Thoracic aorta (tissue), 2 donors: ENCODE data around the gene RXRB. TPM values are rescaled to one million over a fixed set of nuclear protein-coding genes. Genes with fewer than 3 reads are reported as not detected.

Experiments
- ATAC-seq: fragments of 150-250 bp; one replicate; pipeline ENCODE4 v1.8.0; 2017; ENCODE audit warnings: low read depth; ENCODE audit not compliant: insufficient number of reproducible peaks, low FRiP score
- DNase-seq: peaks from one replicate; pipeline ENCODE4 v3.0.0-alpha.2; 2020; ENCODE audit warnings: low spot score
- H3K27ac ChIP-seq, 2 donors: fragments of 200-600 bp; sonication (generic); 1 replicate in 1 of 2; 2 replicates in 1 of 2; pipeline ENCODE4 v1.5.1; 2016; ENCODE audit warnings: mild to moderate bottlenecking in 2 of 2, moderate library complexity in 2 of 2
- H3K27me3 ChIP-seq: fragments of 200-600 bp; sonication (generic); replicated peaks from 2 replicates; pipeline ENCODE4 v1.6.0; 2016; ENCODE audit warnings: mild to moderate bottlenecking; ENCODE audit not compliant: insufficient read depth
- H3K36me3 ChIP-seq: fragments of 200-600 bp; sonication (generic); one replicate; pipeline ENCODE4 v1.5.1; 2016
- H3K4me1 ChIP-seq, 2 donors: fragments of 200-600 bp; sonication (generic); 1 replicate in 1 of 2; 2 replicates in 1 of 2; pipeline versions ENCODE4 v1.5.1 to v1.6.0; 2016; ENCODE audit warnings: low read depth in 2 of 2, mild to moderate bottlenecking in 1 of 2; ENCODE audit not compliant: control insufficient read depth in 1 of 2
- H3K4me3 ChIP-seq: fragments of 200-600 bp; sonication (generic); 2 replicates; pipeline ENCODE4 v1.5.1; 2016; ENCODE audit warnings: mild to moderate bottlenecking
- H3K9me3 ChIP-seq: fragments of 200-600 bp; sonication (generic); 2 replicates; pipeline ENCODE4 v1.5.1; 2016
- CTCF ChIP-seq: fragments of 200-600 bp; sonication (generic); IDR thresholded peaks from one replicate; pipeline ENCODE4 v1.5.1; 2019; ENCODE audit warnings: antibody characterized with exemption
- total RNA-seq, 2 donors: library from RNA; depleted of rRNA; stranded (reverse); fragments of >200 nt; gene quantifications; one replicate each; pipeline versions ENCODE4 v1.1.0 to v1.2.3, GENCODE V29; 2016

The RXRB gene
- total RNA-seq, 2 donors from 2014 or later = 38.7 to 47.2 TPM

GRCh38 chr6:33172688-33173534 is 27.6 kb downstream of the RXRB start:
- Histone ChIP-seq H3K27ac (no peak overlapping the region), H3K4me3 (no peak overlapping the region), H3K9me3 (no peaks in the 10 kb centered on the region), H3K4me1 (no peaks in the 10 kb centered on the region), H3K27me3 (no peaks in the 10 kb centered on the region), H3K36me3 (no peaks in the 10 kb centered on the region)
- DNase-seq (no peak), ATAC-seq (no peak)
- TF ChIP-seq CTCF = no peak

GRCh38 chr6:33171880-33172687 is 28.4 kb downstream of the RXRB start:
- TF ChIP-seq CTCF = no peak
- H3K9me3 ChIP-seq = no peaks in the 10 kb centered on the region
- H3K4me1 ChIP-seq = no peaks in the 10 kb centered on the region
- no peaks in the 10 kb centered on the region for H3K36me3 ChIP-seq
- no peak overlapping the region for H3K4me3 ChIP-seq
- DNase-seq = no peak
- no peak overlapping the region for H3K27ac ChIP-seq
- ATAC-seq = no peak
- no peaks in the 10 kb centered on the region for H3K27me3 ChIP-seq

GRCh38 chr6:33171016-33171879 is 29.2 kb downstream of the RXRB start:
- no peak overlapping the region for H3K4me3 ChIP-seq

GRCh38 chr6:33170176-33171015 is 30.1 kb downstream of the RXRB start:
- ATAC-seq (no peak), DNase-seq (no peak)
- Histone ChIP-seq H3K27me3 (no peaks in the 10 kb centered on the region), H3K27ac (no peak overlapping the region), H3K36me3 (no peaks in the 10 kb centered on the region), H3K4me3 (no peak overlapping the region), H3K4me1 (no peaks in the 10 kb centered on the region), H3K9me3 (no peaks in the 10 kb centered on the region)
- TF ChIP-seq CTCF = no peak

More at GRCh38 chr6:33171016-33171879, 29.2 kb downstream of the RXRB start:
- Histone ChIP-seq H3K36me3 (no peaks in the 10 kb centered on the region), H3K4me1 (no peaks in the 10 kb centered on the region), H3K27ac (no peak overlapping the region), H3K27me3 (no peaks in the 10 kb centered on the region), H3K9me3 (no peaks in the 10 kb centered on the region)
- ATAC-seq (no peak), DNase-seq (no peak)
- TF ChIP-seq CTCF = no peak
